HCT116 (cell line): ENCODE results near the gene RHEX. TPM values are rescaled to one million over a fixed set of nuclear protein-coding genes. Genes with fewer than 3 reads are reported as not detected.

Source experiments
- ATAC-seq: fragments of 200-7000 bp; cut with Tn5 transposase; 2 replicates; pipeline ENCODE4 v1.9.1; 2020; ENCODE audit warnings: mild to moderate bottlenecking, moderate library complexity
- BruUV-seq: library from RNA; stranded (reverse); fragments of 400-500 nt; replicated peaks from 2 replicates; lab custom pipeline; 2021; lab: Mats Ljungman, UMichigan
- CTCF ChIA-PET: fragments of 300-600 bp; sonication (Branson Sonifier 250); formaldehyde crosslinking; loops from one replicate; lab custom pipeline; 2021; ENCODE audit warnings: antibody characterized with exemption; lab: Charles Lee
- POLR2A ChIA-PET: fragments of 300-600, 350-600 bp; sonication (Branson Sonifier 250); formaldehyde crosslinking; loops from one replicate; lab custom pipeline; 2021; ENCODE audit warnings: antibody characterized with exemption; lab: Charles Lee
- RAD21 ChIA-PET, 2 experiments: fragments of 300-600 bp; sonication (Branson Sonifier 250); formaldehyde crosslinking; loops; one replicate each; lab custom pipeline; 2023; ENCODE audit warnings: low total read pairs in 2 of 2; ENCODE audit not compliant: uncharacterized antibody in 2 of 2, unreplicated experiment in 2 of 2, low non-redundant PET in 1 of 2; lab: Charles Lee
- DNase-seq: peaks from one replicate; pipeline ENCODE4 v3.0.0-alpha.2; 2010; ENCODE audit warnings: low read depth, low spot score
- H2AFZ ChIP-seq: fragments of 200-600 bp; shearing (Covaris generic), sonication (generic); 2 replicates; pipeline ENCODE4 v1.6.1; 2017; ENCODE audit warnings: low read depth, mixed run types, mixed read lengths, antibody characterized with exemption, low read length; ENCODE audit not compliant: poor library complexity, severe bottlenecking
- H3K27ac ChIP-seq: 2 replicates; pipeline ENCODE4 v1.5.1; 2012; ENCODE audit warnings: low read depth, low read length
- H3K27me3 ChIP-seq: fragments of 200-600 bp; sonication (generic); 2 replicates; pipeline ENCODE4 v1.6.1; 2016; ENCODE audit warnings: mixed run types, low read length, mixed read lengths; ENCODE audit not compliant: insufficient read depth
- H3K36me3 ChIP-seq, 2 experiments: fragments of 200-500 bp in 1 of 2; fragments of 200-600 bp in 1 of 2; sonication (Bioruptor generic) in 1 of 2; sonication (generic) in 1 of 2; 2 replicates each; pipeline versions ENCODE4 v1.5.1 to v1.6.1; 2014 to 2016; ENCODE audit warnings: low read length in 2 of 2, inconsistent platforms in 1 of 2, mixed read lengths in 1 of 2, mixed run types in 1 of 2; ENCODE audit not compliant: insufficient read depth in 2 of 2, control insufficient read depth in 1 of 2
- H3K4me1 ChIP-seq, 2 experiments: fragments of 200-600 bp in 1 of 2; sonication (generic) in 1 of 2; 2 replicates each; pipeline versions ENCODE4 v1.5.1 to v1.6.1; 2012 to 2017; ENCODE audit warnings: low read length in 2 of 2, inconsistent platforms in 1 of 2, mild to moderate bottlenecking in 1 of 2, mixed read lengths in 1 of 2, mixed run types in 1 of 2, moderate library complexity in 1 of 2; ENCODE audit not compliant: insufficient read depth in 2 of 2, control insufficient read depth in 1 of 2
- H3K4me2 ChIP-seq: fragments of 200-600 bp; sonication (generic); 2 replicates; pipeline ENCODE4 v1.6.1; 2017; ENCODE audit warnings: mixed run types, low read length, mixed read lengths
- H3K4me3 ChIP-seq, 2 experiments: fragments of 200-600 bp in 1 of 2; sonication (generic) in 1 of 2; replicated peaks in 1 of 2; 2 replicates each; pipeline ENCODE4 v1.5.1; 2011 to 2016; ENCODE audit warnings: low read length in 2 of 2, control low read depth in 1 of 2, low read depth in 1 of 2, mild to moderate bottlenecking in 1 of 2, mixed read lengths in 1 of 2, mixed run types in 1 of 2
- H3K79me2 ChIP-seq: fragments of 200-600 bp; sonication (generic); 2 replicates; pipeline ENCODE4 v1.6.1; 2017; ENCODE audit warnings: mild to moderate bottlenecking, mixed run types, low read length, moderate library complexity, mixed read lengths; ENCODE audit not compliant: insufficient read depth
- H3K9ac ChIP-seq: fragments of 200-600 bp; sonication (generic); 2 replicates; pipeline ENCODE4 v1.6.1; 2016; ENCODE audit warnings: low read length, mixed read lengths
- H3K9me2 ChIP-seq: fragments of 200-600 bp; sonication (generic), shearing (Covaris generic); 2 replicates; pipeline ENCODE4 v1.6.1; 2017; ENCODE audit warnings: mixed run types, mild to moderate bottlenecking, moderate library complexity; ENCODE audit not compliant: insufficient read depth
- H3K9me3 ChIP-seq, 2 experiments: fragments of 200-500 bp in 1 of 2; fragments of 200-600 bp in 1 of 2; sonication (Bioruptor generic) in 1 of 2; sonication (generic) in 1 of 2; 2 replicates each; pipeline ENCODE4 v1.6.1; 2014 to 2017; ENCODE audit warnings: low read length in 2 of 2, mixed read lengths in 2 of 2, inconsistent platforms in 1 of 2, low read depth in 1 of 2, mild to moderate bottlenecking in 1 of 2, mixed run types in 1 of 2, moderate library complexity in 1 of 2; ENCODE audit not compliant: control insufficient read depth in 1 of 2, insufficient read depth in 1 of 2
- H4K20me1 ChIP-seq: fragments of 200-600 bp; sonication (generic), shearing (Covaris generic); 2 replicates; pipeline ENCODE4 v1.6.1; 2017; ENCODE audit warnings: mixed run types, mild to moderate bottlenecking, moderate library complexity; ENCODE audit not compliant: insufficient read depth
- ATF3 ChIP-seq: IDR thresholded peaks from 2 replicates; pipeline ENCODE4 v1.6.1; 2012
- CBX3 ChIP-seq: IDR thresholded peaks from 2 replicates; pipeline ENCODE4 v1.6.1; 2012; ENCODE audit warnings: low read depth
- CEBPB ChIP-seq: IDR thresholded peaks from 2 replicates; pipeline ENCODE4 v1.6.1; 2012; ENCODE audit warnings: low read depth
- CTCF ChIP-seq, 3 experiments: fragments of 200-600 bp in 1 of 3; sonication (generic) in 1 of 3; IDR thresholded peaks in 2 of 3; conservative IDR thresholded peaks in 1 of 3; 2 replicates each; pipeline ENCODE4 v1.5.1; 2012 to 2017; ENCODE audit warnings: low read depth in 2 of 3, low read length in 2 of 3, antibody characterized with exemption in 1 of 3, borderline replicate concordance in 1 of 3, control low read depth in 1 of 3, mild to moderate bottlenecking in 1 of 3, mixed read lengths in 1 of 3, mixed run types in 1 of 3, moderate library complexity in 1 of 3; ENCODE audit not compliant: insufficient read depth in 1 of 3
- ELF1 ChIP-seq: IDR thresholded peaks from 2 replicates; pipeline ENCODE4 v1.6.1; 2012; ENCODE audit warnings: low read depth, borderline replicate concordance
- EZH2 ChIP-seq: fragments of 200-600 bp; sonication (generic); IDR thresholded peaks from 2 replicates; pipeline ENCODE4 v1.6.1; 2017; ENCODE audit warnings: antibody characterized with exemption, mixed run types
- JUND ChIP-seq: IDR thresholded peaks from 2 replicates; pipeline ENCODE4 v1.6.1; 2012
- MAX ChIP-seq: IDR thresholded peaks from 2 replicates; pipeline ENCODE4 v1.6.1; 2012
- POLR2A ChIP-seq: IDR thresholded peaks from 2 replicates; pipeline ENCODE4 v1.7.0; 2011; ENCODE audit warnings: borderline replicate concordance; ENCODE audit not compliant: insufficient read depth, insufficient read length; ENCODE audit errors: extremely low read depth
- POLR2AphosphoS5 ChIP-seq: IDR thresholded peaks from 2 replicates; pipeline ENCODE4 v1.6.1; 2011; ENCODE audit warnings: mild to moderate bottlenecking, low read depth, low read length, moderate library complexity
- RAD21 ChIP-seq: IDR thresholded peaks from 2 replicates; pipeline ENCODE4 v1.6.1; 2012; ENCODE audit warnings: low read depth, mild to moderate bottlenecking
- REST ChIP-seq: IDR thresholded peaks from 2 replicates; pipeline ENCODE4 v1.6.1; 2012; ENCODE audit warnings: low read depth
- SP1 ChIP-seq: IDR thresholded peaks from 2 replicates; pipeline ENCODE4 v1.6.1; 2012; ENCODE audit warnings: low read depth
- YY1 ChIP-seq: IDR thresholded peaks from 2 replicates; pipeline ENCODE4 v1.6.1; 2011; ENCODE audit warnings: low read length, low read depth, moderate library complexity, mild to moderate bottlenecking; ENCODE audit not compliant: insufficient replicate concordance; ENCODE audit errors: extremely low read depth
- ZFX ChIP-seq: fragments of 450-650 bp; IDR thresholded peaks from 2 replicates; pipeline ENCODE4 v1.6.1; 2017
- intact Hi-C: fragments of 100-400 bp; cut with micrococcal nuclease; formaldehyde crosslinking; loops from 2 replicates; pipeline ENCODE4 v1.10.0; 2022
- total RNA-seq: library from RNA; stranded (reverse); gene quantifications from one replicate; pipeline ENCODE4 v1.2.1, GENCODE V29; 2021; ENCODE audit not compliant: unreplicated experiment

Gene RHEX
- total RNA-seq, 1 experiment from 2014 or later = not detected

- no peaks in the 10 kb centered on the region for H4K20me1 ChIP-seq
- ATAC-seq (no peak), DNase-seq (no peak)
- H2AFZ ChIP-seq = no peak overlapping the region
- H3K4me1 ChIP-seq = no peaks in the 10 kb centered on the region
- no peaks in the 10 kb centered on the region for H3K36me3 ChIP-seq
- ChIA-PET RAD21 (no interaction called here), CTCF (no interaction called here), POLR2A (interaction anchor here (1.2 kb wide), 1 partner anchor 11 kb away, joined by 4 read pairs; no protein-coding TSS in a partner anchor)
- H3K27ac ChIP-seq = no peak overlapping the region
- intact Hi-C loops = loop anchor here (5.0 kb wide), 1 partner anchor 55 kb away; no protein-coding TSS in a partner anchor
- no TSS peak for BruUV-seq
- no peaks in the 10 kb centered on the region for H3K9me2 ChIP-seq
- H3K9ac ChIP-seq = no peak overlapping the region
- no peaks in the 10 kb centered on the region for H3K9me3 ChIP-seq
- peaks cover 16% of the 10 kb centered on the region; the same call in 1 of the 2 replicates for H3K27me3 ChIP-seq
- H3K4me2 ChIP-seq = no peak overlapping the region
- TF ChIP-seq CBX3 = no peak
- no peak for TF ChIP-seq YY1
- TF ChIP-seq POLR2A = no peak
- no peak for TF ChIP-seq ELF1
- no peak for TF ChIP-seq JUND
- no peak for TF ChIP-seq REST
- TF ChIP-seq CTCF (IDR thresholded peaks at IDR 0.05 in 2 of 3, conservative IDR thresholded peaks at IDR 0.05 in 1 of 3; ENCODE audit: borderline replicate concordance in 1 of 3, insufficient read depth in 1 of 3, low read depth in 2 of 3, low read length in 2 of 3) = no peak
- TF ChIP-seq CEBPB = no peak
- TF ChIP-seq SP1 = no peak
- TF ChIP-seq EZH2 = no peak
- no peak for TF ChIP-seq RAD21
- no peak for TF ChIP-seq POLR2AphosphoS5
- no peak for TF ChIP-seq MAX
- no peak for TF ChIP-seq ATF3
- no peak for TF ChIP-seq ZFX
- no peak overlapping the region for H3K4me3 ChIP-seq
- H3K79me2 ChIP-seq = no peaks in the 10 kb centered on the region
Measured at GRCh38 chr1:206036663-206037455, 16.1 kb upstream of the RHEX start.
